ENCODE results near the gene KDM1A.

DNA sequence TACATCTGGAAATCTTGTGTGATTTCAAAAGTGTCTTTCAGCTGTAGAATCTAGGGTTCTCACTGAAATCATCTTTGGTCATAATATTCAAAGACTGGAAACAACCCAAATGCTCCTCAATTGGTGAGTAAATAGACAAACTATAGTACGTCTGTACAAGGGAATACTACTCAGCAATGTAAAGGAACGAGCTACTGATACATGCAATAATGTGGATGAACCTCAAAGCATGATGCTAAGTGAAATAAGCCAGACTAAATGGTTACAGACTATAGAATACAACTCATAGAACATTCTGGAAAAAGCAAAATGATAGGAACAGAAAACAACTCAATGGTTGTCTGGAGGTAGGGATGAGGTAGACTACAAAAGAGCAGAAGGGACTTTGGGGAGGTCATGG, 49.2 kb upstream of the KDM1A start:
- TF ChIP-seq, protein P1, sequence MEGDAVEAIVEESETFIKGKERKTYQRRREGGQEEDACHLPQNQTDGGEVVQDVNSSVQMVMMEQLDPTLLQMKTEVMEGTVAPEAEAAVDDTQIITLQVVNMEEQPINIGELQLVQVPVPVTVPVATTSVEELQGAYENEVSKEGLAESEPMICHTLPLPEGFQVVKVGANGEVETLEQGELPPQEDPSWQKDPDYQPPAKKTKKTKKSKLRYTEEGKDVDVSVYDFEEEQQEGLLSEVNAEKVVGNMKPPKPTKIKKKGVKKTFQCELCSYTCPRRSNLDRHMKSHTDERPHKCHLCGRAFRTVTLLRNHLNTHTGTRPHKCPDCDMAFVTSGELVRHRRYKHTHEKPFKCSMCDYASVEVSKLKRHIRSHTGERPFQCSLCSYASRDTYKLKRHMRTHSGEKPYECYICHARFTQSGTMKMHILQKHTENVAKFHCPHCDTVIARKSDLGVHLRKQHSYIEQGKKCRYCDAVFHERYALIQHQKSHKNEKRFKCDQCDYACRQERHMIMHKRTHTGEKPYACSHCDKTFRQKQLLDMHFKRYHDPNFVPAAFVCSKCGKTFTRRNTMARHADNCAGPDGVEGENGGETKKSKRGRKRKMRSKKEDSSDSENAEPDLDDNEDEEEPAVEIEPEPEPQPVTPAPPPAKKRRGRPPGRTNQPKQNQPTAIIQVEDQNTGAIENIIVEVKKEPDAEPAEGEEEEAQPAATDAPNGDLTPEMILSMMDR (IDR thresholded peaks at IDR 0.05): no peak
- TF ChIP-seq EZH2 (IDR thresholded peaks at IDR 0.05; ENCODE audit: borderline replicate concordance, insufficient read depth, low read depth, low read length, poor library complexity, severe bottlenecking): no peak
